ENCODE data around the gene VOPP1. TPM values are rescaled to one million over a fixed set of nuclear protein-coding genes. Genes with fewer than 3 reads are reported as not detected.
A peak's percentile ranks its signal among the peaks of the same experiment; 100 is the strongest.

Gene VOPP1
- polyA plus RNA-seq, 4 donors = 54.1 to 66.7 (median 61.4) TPM

DNA sequence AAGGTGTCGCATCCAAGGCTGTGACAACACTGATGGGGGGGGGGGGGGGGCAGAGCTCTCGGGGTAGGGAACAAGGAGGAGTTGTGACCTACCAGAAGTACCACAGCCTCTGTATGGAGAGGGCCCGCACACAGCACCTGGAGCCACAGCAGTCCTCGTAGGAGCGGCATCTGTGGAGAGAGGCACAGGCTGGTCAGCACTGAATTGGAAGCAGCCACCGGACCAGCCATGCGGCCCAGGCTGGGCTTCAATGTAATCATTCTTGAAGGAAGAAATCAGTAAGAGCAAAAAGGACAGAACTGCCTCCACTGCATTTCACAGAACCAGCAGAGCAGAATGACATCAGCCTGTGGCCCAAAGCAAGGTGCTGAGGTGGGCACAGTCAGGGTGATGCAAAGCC is 74.8 kb downstream of the VOPP1 start:
- DNase-seq (ENCODE audit: low read depth in 4 of 4, low spot score in 2 of 4) = no peak

DNA sequence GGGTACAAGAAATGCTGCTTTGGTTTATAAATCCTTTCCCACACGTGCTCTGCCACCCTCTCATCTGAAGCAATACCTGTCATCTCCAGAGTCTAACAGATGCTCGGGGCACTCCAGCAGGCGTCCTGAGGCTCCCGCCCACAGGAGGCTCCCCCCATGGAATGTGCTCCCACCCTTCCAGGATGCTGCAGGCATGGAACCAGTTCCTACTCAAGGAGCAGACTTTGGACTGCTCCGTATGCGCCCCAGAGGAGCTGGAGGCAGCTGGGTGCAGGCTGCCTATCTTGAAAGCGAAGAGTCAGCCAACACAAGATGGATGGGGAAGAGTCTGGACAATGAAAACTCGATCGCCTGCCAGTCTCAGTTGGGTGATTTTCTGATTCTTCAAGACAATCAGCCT is 75.4 kb downstream of the VOPP1 start:
- no peak for DNase-seq (ENCODE audit: low read depth in 4 of 4, low spot score in 2 of 4)

DNA sequence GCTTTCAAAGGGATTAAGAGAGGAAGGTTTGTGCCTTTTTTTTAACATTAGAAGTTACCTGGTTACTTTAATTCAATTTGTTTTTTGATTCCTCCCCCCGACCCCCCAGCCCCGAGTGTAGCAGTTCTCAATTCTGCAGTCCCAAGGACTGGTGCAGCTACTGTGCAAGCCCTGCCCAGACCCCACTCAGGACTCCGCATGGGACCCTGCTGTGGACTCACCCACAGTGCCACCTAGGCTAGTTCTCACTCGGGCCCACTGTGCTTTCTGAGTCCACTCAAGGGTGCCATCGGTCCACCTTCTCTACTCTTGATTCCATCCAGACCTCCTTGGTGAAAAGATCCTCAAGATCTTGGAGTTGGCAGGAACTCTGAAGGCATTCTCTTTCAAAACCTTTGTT is 77.4 kb downstream of the VOPP1 start:
- no peak for DNase-seq (ENCODE audit: low read depth in 4 of 4, low spot score in 2 of 4)

DNA sequence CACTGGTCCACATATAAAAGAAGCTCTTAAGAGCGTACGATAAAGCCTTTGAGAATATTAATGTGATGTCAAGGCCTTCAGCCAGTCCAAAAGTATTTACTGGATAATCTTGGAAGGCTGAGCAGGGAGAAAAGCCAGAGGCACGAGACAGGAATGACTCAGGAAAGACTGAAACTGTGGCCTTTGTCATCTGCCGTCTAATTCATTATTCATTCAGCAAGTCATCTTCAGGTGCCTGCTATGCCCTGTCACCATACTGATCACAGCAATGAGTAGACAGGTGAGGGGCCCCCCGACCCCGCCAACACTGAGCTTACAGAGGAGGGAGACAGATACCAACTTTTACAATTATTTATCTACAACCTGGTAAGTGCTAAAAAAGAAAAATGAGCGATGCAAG is 78.9 kb downstream of the VOPP1 start:
- no peak for DNase-seq (ENCODE audit: low read depth in 4 of 4, low spot score in 2 of 4)

DNA sequence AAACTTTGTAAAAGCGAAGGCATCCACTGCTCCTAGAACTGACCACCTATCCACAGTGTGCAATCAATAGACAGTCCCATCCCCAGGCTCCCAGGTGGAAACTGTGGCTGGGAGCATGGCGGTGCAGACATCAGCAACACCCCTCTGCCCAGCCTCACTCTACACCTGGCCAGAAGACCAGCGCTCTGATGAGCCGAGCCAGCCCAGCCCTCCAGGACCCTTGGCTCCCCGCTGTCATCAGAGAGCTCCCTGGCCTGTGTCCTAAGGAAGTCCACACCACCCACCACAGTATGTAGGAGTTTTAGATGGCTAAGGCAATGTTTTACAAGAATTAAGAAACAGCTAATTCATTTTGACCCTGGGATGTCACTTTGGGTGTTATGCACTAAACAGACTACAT is 81.0 kb downstream of the VOPP1 start:
- no peak for DNase-seq (ENCODE audit: low read depth in 4 of 4, low spot score in 2 of 4)

DNA sequence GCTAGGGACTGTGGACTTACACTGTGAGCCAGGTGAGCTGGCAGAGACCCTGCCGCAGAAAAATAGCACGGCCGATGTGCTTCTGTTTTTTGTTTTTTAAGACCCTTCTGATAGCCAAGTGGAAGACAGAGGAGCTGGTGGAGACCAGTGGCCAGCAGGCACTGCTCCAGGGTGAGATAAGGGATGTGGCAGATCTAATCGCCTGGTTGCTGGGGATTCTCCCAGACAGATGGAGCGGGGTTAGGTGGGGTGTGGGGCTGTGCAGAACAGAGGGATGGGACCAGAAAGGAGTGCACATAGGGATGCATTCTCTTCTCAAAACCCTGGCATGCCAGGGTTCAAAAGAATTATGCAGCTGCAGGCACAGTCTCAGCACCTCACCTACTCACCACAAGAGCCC is 82.2 kb downstream of the VOPP1 start:
- no peak for DNase-seq (ENCODE audit: low read depth in 4 of 4, low spot score in 2 of 4)

DNA sequence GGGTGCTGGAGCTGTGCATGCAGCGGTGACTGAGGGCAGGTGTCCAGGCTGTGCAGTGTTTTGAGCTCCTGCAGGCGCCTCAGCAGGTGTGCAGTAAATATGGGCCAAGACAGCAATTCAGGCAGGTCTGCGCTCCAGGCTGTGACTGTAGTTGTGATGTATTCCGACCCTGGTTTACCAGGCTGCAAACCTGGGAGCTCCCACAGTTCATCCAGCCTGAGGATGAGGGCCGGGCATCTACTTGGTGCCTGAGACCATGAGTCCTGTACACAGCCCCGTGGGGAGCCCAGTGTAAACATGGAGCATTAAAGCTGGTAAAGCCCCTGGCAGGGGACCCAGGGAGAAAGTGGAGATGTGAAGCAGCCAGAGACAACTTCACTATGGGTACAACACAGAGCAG is 82.8 kb downstream of the VOPP1 start:
- DNase-seq (ENCODE audit: low read depth in 4 of 4, low spot score in 2 of 4) = no peak

DNA sequence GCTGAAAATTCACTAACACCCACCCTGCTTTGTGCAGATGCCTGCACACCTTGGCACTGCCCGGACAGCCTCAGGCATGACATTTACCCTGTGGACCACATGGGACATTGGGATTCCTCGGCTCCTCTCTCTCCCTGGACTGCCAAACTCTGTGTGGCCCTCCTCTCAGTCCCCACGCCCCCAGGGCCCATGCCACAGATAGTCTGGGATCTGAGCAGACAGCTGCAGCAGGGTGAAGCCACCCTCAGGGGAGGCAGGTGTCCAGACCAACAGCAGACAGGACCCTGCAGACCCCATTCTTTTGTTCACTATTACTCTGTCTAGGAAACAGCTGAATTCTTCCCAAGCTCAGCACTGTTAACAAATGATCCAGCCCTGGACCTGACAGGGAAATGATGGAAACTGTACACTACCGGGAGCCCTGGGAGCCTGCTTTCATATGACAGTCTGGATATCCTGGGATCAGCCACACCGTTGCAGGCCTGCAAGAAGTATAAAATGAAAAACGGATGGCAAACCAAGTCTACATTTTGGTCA is 83.4 kb downstream of the VOPP1 start:
- no peak for DNase-seq (ENCODE audit: low read depth in 4 of 4, low spot score in 2 of 4)

DNA sequence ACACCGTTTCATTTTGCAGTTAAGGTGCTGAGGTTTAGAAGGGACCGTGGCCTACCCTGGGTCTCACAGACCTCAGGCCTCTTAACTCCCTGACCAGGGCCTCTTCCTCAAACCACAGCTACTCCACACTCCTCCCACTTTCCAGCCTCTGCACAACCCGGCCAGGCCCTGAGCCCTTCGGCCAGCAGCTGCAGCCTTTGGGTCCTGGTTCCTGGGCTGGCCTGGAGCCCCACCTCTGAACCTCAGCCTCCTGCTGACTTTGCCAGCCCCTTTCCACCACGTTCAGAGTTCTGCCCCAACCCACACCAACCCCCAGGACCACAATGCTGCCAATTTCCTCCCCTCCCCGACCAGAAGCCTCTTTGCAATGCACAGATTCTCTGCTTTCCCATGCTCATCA is 84.1 kb downstream of the VOPP1 start:
- no peak for DNase-seq (ENCODE audit: low read depth in 4 of 4, low spot score in 2 of 4)

DNA sequence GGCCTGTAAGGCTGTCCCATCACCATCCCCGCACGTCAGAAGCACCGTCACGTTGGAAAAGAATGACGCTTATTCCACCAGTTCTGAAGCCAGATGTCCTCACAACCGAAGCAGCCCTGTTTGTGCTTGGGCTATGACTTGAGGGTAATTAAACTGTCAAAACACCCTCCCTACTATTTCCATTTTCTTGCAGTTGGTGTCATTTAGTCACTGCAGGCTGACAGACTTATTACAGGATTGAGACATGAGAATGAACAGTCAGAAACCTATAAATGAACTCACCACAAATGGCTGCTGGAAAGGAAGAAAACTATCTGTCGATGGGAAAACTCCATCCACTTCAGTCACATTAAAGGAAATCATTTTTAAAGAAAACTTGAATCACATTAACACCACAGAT is 85.3 kb downstream of the VOPP1 start:
- DNase-seq (ENCODE audit: low read depth in 4 of 4, low spot score in 2 of 4) = peak in 1 of 4 donors; percentile 9

DNA sequence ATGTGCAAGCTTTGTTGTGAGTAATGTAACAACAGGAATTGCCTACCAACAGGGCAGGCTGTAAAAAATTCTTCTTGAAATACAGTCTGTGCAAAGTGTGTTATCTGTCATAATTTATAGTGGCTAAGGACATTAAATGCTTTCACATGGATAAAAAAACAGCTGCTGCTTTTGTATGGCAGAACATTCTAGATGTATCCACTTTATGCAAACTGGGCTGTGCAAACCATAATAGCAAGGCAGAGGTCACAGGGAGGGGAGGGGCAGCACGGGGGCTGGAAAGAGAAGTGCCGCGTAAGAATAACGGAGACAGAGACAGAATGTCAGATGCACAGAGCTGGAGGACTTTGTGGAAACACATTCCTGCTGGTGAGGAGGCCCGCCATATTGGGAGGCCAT is 86.1 kb downstream of the VOPP1 start:
- peak; percentile 21 to 53 (median 43) for DNase-seq (ENCODE audit: low read depth in 4 of 4, low spot score in 2 of 4)

DNA sequence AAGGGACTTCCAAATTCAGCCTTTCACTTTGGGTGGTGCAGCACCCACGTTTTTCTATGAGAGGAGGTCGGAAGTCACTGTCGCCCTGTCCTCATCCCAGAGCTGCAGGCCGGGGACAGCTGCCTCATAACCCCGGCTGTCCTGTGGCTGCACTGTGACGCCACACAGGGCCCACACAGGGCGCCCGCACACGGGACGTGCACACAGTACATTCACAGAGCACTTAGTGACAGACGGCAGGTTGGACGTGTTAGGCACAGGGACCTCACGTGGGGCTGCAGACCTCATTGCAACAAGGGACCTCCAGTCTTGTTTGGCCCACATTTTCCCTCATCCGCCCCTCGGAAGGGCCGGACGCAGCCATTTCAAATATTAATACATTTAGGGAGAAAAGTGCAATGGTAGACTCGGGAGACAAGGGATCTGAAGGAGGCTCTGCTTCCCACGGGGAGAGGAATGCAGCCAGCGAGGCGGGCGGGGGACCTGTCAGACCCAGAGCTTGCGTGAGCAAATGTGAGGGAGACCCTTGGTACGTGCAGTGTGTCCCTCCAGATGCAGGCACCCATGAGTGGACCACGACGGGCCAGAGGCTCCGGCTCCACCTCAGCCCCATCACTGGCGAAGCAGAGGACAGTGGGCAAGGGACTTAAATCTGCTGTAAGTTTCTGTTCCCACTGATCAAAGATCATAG is 86.7 kb downstream of the VOPP1 start:
- no peak for DNase-seq (ENCODE audit: low read depth in 4 of 4, low spot score in 2 of 4)

DNA sequence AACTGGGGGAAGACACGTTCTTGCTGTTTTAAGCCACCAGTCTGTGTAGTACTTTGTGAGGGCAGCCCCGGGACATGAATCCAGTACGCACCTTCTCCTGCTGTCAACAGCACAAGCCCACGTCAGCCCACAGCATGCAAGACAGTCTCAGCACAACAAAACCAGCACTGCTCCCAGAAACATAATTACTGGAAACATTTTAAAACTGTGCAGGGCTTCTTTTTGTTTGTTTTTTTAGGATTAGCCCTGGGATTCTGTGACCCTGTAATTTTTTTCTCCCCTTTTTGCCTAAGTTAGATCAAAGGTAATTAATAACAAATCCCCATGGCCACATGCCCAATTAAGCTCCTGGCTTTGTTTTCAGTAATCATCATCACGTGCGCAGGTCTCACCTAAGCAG is 87.5 kb downstream of the VOPP1 start:
- DNase-seq (ENCODE audit: low read depth in 4 of 4, low spot score in 2 of 4) = no peak

DNA sequence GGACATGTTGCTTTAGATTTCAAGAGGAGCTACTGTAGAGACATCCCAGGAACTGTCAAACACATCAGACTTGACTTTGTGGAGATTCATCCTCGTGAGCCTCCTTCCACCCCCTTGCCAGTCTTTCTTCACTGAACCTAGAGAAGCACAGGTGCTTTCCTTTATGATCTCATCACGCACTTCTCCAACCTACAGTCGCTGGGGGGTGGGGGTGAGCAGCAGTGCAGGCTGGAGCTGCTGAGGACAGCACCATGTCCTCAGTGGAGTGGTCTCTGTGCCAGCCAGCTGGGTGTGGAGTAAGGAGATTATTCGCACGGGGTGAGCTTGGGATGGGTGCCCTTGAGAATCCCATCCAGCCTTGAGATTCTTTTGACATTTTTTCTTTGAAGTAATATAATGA is 88.1 kb downstream of the VOPP1 start:
- no peak for DNase-seq (ENCODE audit: low read depth in 4 of 4, low spot score in 2 of 4)

DNA sequence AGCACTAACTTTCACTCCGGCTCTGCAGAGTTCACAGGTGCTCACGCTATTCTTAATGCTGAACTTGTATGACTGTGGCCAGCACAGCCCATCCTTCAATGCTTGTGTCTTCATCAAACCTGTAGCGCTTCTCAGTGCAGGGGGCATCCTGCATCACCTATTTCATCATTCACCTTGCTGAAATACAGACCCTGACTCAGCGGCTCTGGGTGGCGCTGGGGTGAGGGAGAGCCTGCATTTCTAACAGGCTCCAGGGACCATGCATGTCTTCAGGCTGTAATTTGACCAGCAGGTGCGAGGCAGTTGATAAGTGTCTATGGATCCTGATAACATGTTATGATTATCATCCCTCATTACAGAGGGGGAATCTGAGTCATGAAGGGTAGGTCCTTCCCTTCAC is 89.3 kb downstream of the VOPP1 start:
- no peak for DNase-seq (ENCODE audit: low read depth in 4 of 4, low spot score in 2 of 4)

DNA sequence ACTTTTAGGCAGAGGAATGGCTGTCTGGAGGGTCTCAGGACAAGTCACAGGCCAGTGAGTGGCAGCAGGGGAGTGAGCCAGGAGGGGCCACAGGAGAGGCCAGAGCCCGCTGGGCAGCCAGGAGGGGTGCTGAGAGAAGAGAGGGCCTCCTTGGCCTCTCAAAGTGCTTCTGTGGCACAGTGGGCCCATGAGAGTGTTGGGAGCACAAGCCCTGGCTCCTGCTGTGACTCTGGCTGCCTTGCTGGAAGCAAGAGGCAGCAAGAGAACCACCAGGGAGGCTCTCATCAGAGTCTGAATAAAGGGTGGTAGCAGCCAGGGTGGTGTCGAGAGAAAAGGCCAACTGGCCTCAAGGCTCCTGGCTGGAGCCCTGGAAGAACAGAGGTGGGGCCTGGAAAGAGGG is 91.1 kb downstream of the VOPP1 start:
- no peak for DNase-seq (ENCODE audit: low read depth in 4 of 4, low spot score in 2 of 4)

DNA sequence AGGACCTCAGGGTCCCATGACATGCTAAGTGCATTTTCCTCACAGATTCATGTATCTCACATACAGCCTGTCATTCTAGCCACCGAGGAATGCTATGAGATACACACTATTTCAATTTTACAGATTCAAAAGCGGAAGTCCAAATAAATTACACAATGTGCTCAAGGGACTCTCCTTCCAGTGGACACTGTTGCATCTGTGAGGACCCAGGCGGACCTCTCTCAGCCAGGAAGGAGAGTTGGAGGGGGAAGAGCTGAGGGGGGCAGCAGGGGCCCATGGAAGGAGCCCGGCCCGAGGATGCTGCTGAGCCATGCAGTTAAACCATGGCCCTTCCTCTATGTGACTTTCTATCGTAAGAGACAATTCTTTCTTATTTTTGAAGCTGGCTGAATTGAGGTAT is 93.6 kb downstream of the VOPP1 start:
- DNase-seq (ENCODE audit: low read depth in 4 of 4, low spot score in 2 of 4) = no peak

DNA sequence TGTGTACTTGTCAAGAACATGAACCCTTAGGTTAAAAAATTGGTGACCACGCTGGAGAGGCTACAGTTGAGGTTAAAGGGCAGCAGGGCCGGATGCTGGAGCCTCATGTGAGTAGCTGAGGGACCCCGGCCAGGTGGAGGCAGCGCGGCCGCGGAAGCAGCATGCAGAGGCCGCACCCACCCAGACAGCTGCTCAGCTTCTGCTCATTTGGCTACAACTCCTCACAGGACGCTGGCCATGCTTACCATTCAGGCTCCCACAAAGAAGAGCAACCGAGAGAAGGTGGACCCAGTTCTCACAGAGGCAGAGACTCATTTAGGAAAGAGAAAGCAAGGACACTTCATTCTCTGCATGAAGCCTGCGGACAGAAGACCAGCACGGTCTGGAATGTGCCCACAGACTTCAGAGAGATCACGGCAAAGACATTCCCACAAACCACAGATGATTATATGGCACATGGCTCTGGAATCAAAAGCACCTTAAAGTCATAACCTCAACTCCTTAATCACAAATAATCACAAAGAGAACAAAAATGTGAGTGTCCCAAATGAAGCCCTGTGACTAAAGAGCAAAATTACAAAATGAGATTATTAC is 94.4 kb downstream of the VOPP1 start:
- no peak for DNase-seq (ENCODE audit: low read depth in 4 of 4, low spot score in 2 of 4)

DNA sequence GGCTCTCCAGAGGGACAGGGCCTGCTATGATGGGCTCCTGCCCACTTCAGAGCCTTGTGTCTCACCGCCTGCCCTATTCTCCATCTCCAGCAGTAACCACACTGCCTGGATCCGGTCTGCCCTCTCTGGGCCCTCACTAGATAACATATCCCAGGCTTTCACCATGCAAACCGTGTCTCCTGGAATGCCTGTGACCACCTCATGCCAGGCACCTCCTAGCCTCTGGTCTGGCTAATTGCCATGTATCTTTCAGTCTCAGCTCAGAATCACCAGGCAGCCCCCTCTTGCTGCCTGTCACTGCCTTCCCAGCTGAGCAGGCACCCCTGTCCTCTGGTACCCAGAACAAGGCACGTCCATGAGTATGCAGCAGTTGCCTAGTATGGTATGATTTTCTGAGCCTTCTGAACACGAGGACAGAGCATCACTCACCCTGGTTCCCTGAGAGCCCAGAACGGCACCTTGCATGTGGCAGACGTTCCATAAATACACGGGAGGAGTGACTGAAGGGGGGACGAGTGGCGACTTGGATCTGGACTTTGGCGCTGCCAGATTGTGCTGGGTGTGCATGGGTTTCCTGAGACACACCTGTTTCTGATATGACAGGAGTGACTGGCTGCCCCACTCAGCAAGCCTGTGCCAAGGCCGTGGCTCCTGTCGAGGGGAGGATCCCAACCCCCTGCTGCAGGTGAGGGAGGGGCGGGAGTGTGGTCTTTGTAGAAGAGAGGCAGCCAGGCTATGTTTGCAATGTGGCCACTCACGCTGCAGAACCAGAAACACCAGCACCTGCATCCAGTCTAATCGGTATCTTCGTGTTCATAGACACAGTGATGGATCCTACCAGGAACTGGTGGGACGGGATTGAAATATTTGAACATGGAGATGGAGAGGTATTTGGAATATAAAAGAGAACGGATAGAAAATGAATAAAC is 95.2 kb downstream of the VOPP1 start:
- DNase-seq (ENCODE audit: low read depth in 4 of 4, low spot score in 2 of 4) = no peak

DNA sequence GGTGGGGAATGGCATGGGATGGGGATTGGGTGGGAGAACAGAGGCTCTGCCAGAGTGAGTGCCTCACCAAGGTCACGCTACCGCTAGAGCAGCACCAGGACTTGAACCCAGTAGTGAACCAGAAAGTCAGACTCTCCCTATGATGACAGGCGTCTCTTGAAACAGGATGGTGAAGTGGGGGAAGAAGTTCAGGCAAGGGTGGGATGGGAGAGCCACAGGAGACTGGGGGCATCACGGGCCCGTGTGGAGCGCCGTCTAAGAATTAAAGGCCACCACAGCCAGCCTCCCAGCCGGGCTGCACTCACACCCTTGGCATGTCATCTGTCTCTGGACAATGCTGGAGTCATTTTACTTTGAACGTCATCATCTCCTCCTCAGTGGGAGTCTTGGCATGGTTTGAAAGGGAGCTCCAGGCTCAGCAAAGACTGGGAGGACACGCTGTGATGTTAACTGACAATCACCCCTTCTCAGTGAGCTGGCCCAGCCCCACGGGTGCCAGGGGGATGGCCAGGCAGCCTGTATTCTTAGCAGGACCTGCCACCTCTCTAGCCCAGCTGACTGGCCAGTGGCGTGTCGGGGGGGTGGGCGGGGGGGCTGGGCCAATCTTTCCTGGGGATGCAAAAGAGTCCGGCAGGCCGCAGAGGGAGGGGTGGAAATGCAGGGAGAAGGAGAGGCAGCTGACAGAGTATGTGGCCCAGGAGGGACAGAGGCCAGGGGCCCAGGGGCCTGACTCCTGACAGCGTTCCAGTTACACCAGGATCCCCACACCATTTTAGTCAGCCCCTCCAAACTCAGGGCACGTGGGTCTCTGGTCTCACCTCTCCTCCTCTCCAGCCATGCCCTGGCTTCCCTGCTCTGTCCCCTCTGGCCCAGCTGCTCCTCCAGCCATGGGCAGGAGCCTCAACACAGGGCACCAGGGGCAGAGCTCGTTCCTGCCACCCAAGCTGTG is 96.2 kb downstream of the VOPP1 start:
- DNase-seq (ENCODE audit: low read depth in 4 of 4, low spot score in 2 of 4) = no peak
